Tibial nerve (tissue), 3 donors: Measurements from ENCODE around the gene UGGT1.

ENCODE experiments used
- POLR2A ChIP-seq, 2 donors: fragments of 450-650 bp; IDR thresholded peaks; one replicate each; pipeline ENCODE4 v1.6.1; 2017; ENCODE audit warnings: antibody characterized with exemption in 2 of 2, mild to moderate bottlenecking in 2 of 2, moderate library complexity in 2 of 2
- TF ChIP-seq, protein P1 (sequence below), 5 experiments: fragments of 200-600 bp in 3 of 5; fragments of 450-650 bp in 2 of 5; sonication (generic) in 3 of 5; IDR thresholded peaks; one replicate each; pipeline ENCODE4 v1.5.1; 2016 to 2019; ENCODE audit warnings: antibody characterized with exemption in 5 of 5, mild to moderate bottlenecking in 3 of 5, moderate library complexity in 2 of 5

DNA sequence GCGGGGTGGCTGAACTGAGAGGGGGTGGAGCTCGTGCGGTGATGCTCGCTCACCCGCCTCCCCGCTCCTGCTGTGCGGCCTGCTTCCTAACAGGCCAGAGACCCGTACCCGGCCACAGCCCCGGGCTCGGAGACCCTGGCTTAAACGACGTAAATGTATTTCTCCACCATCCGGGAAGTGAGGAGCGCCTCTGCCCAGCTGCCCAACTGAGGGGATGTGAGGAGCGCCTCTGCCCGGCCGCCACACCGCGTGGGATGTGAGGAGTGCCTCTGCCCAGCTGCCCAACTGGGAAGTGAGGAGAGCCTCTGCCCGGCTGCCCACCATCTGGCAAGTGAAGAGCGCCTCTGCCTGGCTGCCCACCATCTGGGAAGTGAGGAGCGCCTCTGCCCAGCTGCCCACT is 117.0 kb downstream of the UGGT1 start:
- TF ChIP-seq, protein P1, sequence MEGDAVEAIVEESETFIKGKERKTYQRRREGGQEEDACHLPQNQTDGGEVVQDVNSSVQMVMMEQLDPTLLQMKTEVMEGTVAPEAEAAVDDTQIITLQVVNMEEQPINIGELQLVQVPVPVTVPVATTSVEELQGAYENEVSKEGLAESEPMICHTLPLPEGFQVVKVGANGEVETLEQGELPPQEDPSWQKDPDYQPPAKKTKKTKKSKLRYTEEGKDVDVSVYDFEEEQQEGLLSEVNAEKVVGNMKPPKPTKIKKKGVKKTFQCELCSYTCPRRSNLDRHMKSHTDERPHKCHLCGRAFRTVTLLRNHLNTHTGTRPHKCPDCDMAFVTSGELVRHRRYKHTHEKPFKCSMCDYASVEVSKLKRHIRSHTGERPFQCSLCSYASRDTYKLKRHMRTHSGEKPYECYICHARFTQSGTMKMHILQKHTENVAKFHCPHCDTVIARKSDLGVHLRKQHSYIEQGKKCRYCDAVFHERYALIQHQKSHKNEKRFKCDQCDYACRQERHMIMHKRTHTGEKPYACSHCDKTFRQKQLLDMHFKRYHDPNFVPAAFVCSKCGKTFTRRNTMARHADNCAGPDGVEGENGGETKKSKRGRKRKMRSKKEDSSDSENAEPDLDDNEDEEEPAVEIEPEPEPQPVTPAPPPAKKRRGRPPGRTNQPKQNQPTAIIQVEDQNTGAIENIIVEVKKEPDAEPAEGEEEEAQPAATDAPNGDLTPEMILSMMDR (IDR thresholded peaks at IDR 0.05) = no peak
- no peak for TF ChIP-seq POLR2A (IDR thresholded peaks at IDR 0.05)
